Mesothelial cell of epicardium (in vitro differentiated cells): Measurements from ENCODE around the gene EPN2. TPM values are rescaled to one million over a fixed set of nuclear protein-coding genes. Genes with fewer than 3 reads are reported as not detected.

Experiments used
- DNase-seq, 2 experiments: peaks; one replicate each; pipeline ENCODE4 v3.0.0; 2021; ENCODE audit warnings: low spot score in 2 of 2; ENCODE audit not compliant: unreplicated experiment in 2 of 2
- H3K27ac Mint-ChIP-seq: 2 replicates; pipeline ENCODE4 v1.8.0; 2021; ENCODE audit warnings: mixed read lengths
- H3K27me3 Mint-ChIP-seq: 2 replicates; pipeline ENCODE4 v1.8.0; 2021; ENCODE audit warnings: low read depth, mixed read lengths
- H3K36me3 Mint-ChIP-seq: 2 replicates; pipeline ENCODE4 v1.8.0; 2021; ENCODE audit warnings: mixed read lengths
- H3K4me1 Mint-ChIP-seq: 2 replicates; pipeline ENCODE4 v1.8.0; 2021; ENCODE audit warnings: mixed read lengths
- H3K4me3 Mint-ChIP-seq: 2 replicates; pipeline ENCODE4 v1.8.0; 2021; ENCODE audit warnings: mild to moderate bottlenecking, moderate library complexity, mixed read lengths
- H3K9me3 Mint-ChIP-seq: 2 replicates; pipeline ENCODE4 v1.8.0; 2021; ENCODE audit warnings: mixed read lengths
- total RNA-seq: library from RNA; stranded (reverse); gene quantifications from 3 replicates; pipeline ENCODE4 v1.2.1, GENCODE V29; 2021
- TF ChIP-seq, protein P1 (sequence below): fragments of 200-600 bp; sonication (generic); IDR thresholded peaks from one replicate; pipeline ENCODE4 v1.5.0; 2021; ENCODE audit warnings: antibody characterized with exemption; ENCODE audit not compliant: unreplicated experiment

Gene EPN2
- total RNA-seq, 1 donor from 2014 or later: 70.2 TPM

DNA sequence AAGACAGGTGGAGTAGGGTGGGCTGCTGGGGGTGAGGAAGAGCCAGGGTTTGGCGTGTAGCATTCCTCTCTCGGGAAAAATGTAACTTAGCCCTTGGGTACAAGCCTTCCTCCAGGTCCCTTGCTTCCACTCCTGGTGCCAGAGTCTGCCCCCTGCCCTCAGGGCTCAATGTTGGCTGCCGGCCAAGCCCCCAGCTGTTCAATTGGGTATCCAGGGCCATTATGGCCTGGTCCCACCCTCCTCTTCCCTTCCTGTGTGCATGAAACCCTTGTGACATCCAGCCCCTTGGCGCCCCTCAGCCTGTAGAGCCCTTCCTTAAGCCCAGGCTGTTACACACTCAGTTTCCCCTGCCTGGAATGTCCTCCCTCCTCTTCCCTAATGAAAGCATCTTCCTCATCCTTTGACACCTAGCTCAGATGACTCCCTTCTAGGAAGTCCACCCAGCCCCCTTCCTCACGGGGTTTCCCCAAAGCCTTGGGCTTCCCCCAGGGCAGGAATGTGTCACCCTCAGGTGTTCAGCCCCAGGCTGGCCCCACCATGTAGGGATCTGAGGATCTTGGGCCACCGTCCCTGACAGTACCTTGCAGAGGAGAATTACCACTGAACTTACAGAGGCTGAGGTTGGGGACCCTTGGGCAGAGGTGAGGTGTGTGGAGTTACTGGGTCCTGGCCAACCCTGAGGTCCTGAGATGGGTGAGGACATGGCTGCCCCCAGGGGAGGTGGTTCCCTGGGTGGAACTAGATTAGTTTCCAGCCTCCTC, 95.4 kb downstream of the EPN2 start:
- no peak overlapping the region for H3K4me3 Mint-ChIP-seq
- no peak for DNase-seq
- no peaks in the 10 kb centered on the region for H3K9me3 Mint-ChIP-seq
- H3K27me3 Mint-ChIP-seq: no peaks in the 10 kb centered on the region
- no peak overlapping the region for H3K27ac Mint-ChIP-seq
- TF ChIP-seq, protein P1, sequence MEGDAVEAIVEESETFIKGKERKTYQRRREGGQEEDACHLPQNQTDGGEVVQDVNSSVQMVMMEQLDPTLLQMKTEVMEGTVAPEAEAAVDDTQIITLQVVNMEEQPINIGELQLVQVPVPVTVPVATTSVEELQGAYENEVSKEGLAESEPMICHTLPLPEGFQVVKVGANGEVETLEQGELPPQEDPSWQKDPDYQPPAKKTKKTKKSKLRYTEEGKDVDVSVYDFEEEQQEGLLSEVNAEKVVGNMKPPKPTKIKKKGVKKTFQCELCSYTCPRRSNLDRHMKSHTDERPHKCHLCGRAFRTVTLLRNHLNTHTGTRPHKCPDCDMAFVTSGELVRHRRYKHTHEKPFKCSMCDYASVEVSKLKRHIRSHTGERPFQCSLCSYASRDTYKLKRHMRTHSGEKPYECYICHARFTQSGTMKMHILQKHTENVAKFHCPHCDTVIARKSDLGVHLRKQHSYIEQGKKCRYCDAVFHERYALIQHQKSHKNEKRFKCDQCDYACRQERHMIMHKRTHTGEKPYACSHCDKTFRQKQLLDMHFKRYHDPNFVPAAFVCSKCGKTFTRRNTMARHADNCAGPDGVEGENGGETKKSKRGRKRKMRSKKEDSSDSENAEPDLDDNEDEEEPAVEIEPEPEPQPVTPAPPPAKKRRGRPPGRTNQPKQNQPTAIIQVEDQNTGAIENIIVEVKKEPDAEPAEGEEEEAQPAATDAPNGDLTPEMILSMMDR: no peak
- H3K4me1 Mint-ChIP-seq: peaks cover 5% of the 10 kb centered on the region
- H3K36me3 Mint-ChIP-seq: peaks cover 8% of the 10 kb centered on the region

DNA sequence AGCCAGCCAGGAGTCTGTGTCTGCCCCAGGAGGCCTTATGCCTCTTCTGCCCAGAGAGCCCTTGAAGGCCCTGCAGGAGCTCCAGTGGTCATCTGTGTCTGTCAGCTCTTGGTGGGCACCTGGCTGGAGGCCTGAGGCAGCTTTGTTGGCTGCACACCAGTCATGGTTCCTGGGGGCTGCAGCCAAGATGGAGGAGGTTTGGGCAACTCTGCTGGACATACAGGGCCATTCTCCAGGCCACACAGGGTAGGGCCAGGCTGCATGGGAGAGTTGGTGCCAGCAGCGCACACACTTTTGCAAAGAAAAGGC, 95.9 kb downstream of the EPN2 start:
- Mint-ChIP-seq H3K27me3 (no peaks in the 10 kb centered on the region), H3K9me3 (no peaks in the 10 kb centered on the region), H3K27ac (no peak overlapping the region), H3K4me1 (peaks cover 5% of the 10 kb centered on the region), H3K36me3 (peaks cover 6% of the 10 kb centered on the region), H3K4me3 (no peak overlapping the region)
- TF ChIP-seq, protein P1: no peak
- DNase-seq: no peak

DNA sequence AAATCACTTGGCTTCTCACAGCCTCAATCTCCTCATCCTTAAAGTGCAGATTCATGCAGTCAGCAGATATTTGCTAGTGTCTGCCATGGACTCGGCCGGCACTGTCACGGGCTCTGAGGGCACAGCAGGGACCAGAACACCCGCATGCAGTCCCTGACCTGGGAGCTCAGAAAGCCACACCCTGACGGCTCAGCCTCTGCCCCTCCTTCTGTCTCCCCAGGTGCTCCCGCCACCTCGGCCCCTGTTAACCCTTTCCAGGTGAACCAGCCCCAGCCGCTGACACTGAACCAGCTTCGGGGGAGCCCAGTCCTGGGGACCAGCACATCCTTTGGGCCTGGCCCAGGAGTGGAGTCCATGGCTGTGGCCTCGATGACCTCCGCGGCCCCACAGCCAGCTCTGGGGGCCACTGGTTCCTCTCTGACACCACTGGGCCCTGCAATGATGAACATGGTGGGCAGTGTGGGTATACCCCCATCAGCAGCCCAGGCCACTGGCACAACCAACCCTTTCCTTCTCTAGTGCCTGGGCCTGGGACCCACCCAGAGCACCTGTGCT, 96.6 kb downstream of the EPN2 start:
- Mint-ChIP-seq H3K4me1 (peaks cover 5% of the 10 kb centered on the region), H3K27me3 (no peaks in the 10 kb centered on the region), H3K4me3 (no peak overlapping the region), H3K36me3 (peaks cover 5% of the 10 kb centered on the region), H3K27ac (no peak overlapping the region), H3K9me3 (no peaks in the 10 kb centered on the region)
- DNase-seq: no peak
- TF ChIP-seq, protein P1: no peak

- TF ChIP-seq, protein P1: no peak
- Mint-ChIP-seq H3K36me3 (peaks cover 5% of the 10 kb centered on the region), H3K27ac (no peak overlapping the region), H3K4me1 (peaks cover 5% of the 10 kb centered on the region), H3K9me3 (no peaks in the 10 kb centered on the region), H3K4me3 (no peak overlapping the region), H3K27me3 (no peaks in the 10 kb centered on the region)
- no peak for DNase-seq
These were observed 97.2 kb downstream of the EPN2 start for GRCh38 chr17:19334331-19334730.

DNA sequence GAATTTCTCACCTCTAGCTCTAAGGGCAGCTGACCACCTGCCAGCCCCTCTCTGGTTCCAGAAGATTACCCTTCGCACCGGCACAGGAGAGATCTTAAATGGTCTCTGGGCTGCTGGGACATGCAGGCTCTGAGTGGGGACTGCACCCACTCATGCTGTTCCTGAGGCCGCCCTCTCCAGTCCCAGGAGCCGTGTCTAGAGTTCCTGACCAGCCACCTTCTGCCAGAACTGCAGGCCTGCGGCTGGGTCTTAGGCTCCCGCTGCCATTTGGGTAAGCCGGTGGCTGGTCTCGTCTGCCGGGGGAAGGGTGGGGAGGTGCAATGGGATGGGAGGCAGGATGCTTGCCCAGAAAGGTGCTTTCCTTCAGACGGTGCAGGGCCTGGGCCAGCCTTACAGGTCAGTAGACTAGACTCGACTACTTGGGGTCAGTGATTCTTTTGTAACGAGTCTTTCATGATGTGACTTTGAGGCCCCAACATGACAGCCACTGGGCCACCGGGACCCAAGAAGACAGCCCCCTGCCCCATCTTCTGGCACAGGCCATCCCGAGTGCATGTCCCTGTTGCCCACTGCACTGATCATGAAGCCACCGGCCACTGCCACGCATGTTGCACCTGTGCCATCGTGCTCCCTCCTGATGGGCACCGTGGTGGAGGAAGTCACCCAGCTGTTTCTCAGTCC, 98.9 kb downstream of the EPN2 start:
- H3K27ac Mint-ChIP-seq: no peak overlapping the region

More for the DNA sequence above, 98.9 kb downstream of the EPN2 start:
- no peak overlapping the region for H3K4me3 Mint-ChIP-seq
- H3K9me3 Mint-ChIP-seq: no peaks in the 10 kb centered on the region
- H3K4me1 Mint-ChIP-seq: peaks cover 9% of the 10 kb centered on the region
- H3K27me3 Mint-ChIP-seq: no peaks in the 10 kb centered on the region
- no peak for DNase-seq
- TF ChIP-seq, protein P1: no peak
- peaks cover 5% of the 10 kb centered on the region for H3K36me3 Mint-ChIP-seq
